Left lung (tissue), 10 donors: Measurements from ENCODE around the gene SNAPC2. TPM values are rescaled to one million over a fixed set of nuclear protein-coding genes. Genes with fewer than 3 reads are reported as not detected.
"Not testable (repeated sequence)": the region's sequence is repeated elsewhere in the genome, so short reads cannot be mapped to it uniquely, and the experiment has no call there.

Experiments
- ATAC-seq: fragments of 200-7000 bp; cut with Tn5 transposase; one replicate; pipeline ENCODE4 v1.9.1; 2020; ENCODE audit warnings: moderate library complexity
- DNase-seq, 4 donors: peaks; one replicate each; pipeline ENCODE4 v3.0.0-alpha.2; 2013 to 2020
- H3K27ac ChIP-seq, 2 donors: fragments of 200-600 bp; sonication (generic) in 1 of 2; one replicate each; pipeline versions ENCODE4 v1.5.0 to v1.8.0; 2020 to 2021
- H3K27me3 ChIP-seq, 2 donors: fragments of 200-600 bp; sonication (generic) in 1 of 2; one replicate each; pipeline versions ENCODE4 v1.5.0 to v1.8.0; 2020 to 2021
- H3K36me3 ChIP-seq, 2 donors: fragments of 200-600 bp; sonication (generic) in 1 of 2; one replicate each; pipeline versions ENCODE4 v1.5.0 to v1.8.0; 2020 to 2021
- H3K4me1 ChIP-seq, 2 donors: fragments of 200-600 bp; one replicate each; pipeline ENCODE4 v1.8.0; 2021
- H3K4me3 ChIP-seq, 2 donors: fragments of 200-600 bp; sonication (generic) in 1 of 2; one replicate each; pipeline versions ENCODE4 v1.5.0 to v1.8.0; 2020 to 2021; ENCODE audit warnings: mild to moderate bottlenecking in 1 of 2
- H3K9me3 ChIP-seq, 2 donors: fragments of 200-600 bp; sonication (generic) in 1 of 2; one replicate each; pipeline versions ENCODE4 v1.5.0 to v1.8.0; 2020 to 2021
- intact Hi-C, 2 donors: fragments of 100-400 bp; cut with DNase I; formaldehyde crosslinking; loops; one replicate each; pipeline versions ENCODE4 v1.11.2 to v1.14.2; 2022
- polyA plus RNA-seq, 6 donors: library from polyadenylated mRNA; unstranded; fragments of 120-200 nt; gene quantifications; one replicate each; pipeline ENCODE4 v1.2.1, GENCODE V29; 2013; ENCODE audit not compliant: insufficient read length in 6 of 6
- total RNA-seq, 2 donors: library from RNA; stranded (reverse); fragmentation: NEBNext Ultra II Directional; extraction: Animal tissue kit (Norgen Biotek cat#: 25700); gene quantifications; one replicate each; pipeline ENCODE4 v1.2.1, GENCODE V29; 2021
- TF ChIP-seq, protein P1 (sequence below), 2 donors: fragments of 200-600 bp; sonication (generic) in 1 of 2; IDR thresholded peaks; one replicate each; pipeline versions ENCODE4 v1.5.0 to v1.8.0; 2021; ENCODE audit warnings: antibody characterized with exemption in 2 of 2
- donor health status: DM: no; HTN: yes; CAD: no.
- donor health status: DM: no; HTN: no; CAD: no.

Gene SNAPC2
- total and polyA plus RNA-seq, 8 donors, result 11.1 to 20.5 (median 15.5) TPM

DNA sequence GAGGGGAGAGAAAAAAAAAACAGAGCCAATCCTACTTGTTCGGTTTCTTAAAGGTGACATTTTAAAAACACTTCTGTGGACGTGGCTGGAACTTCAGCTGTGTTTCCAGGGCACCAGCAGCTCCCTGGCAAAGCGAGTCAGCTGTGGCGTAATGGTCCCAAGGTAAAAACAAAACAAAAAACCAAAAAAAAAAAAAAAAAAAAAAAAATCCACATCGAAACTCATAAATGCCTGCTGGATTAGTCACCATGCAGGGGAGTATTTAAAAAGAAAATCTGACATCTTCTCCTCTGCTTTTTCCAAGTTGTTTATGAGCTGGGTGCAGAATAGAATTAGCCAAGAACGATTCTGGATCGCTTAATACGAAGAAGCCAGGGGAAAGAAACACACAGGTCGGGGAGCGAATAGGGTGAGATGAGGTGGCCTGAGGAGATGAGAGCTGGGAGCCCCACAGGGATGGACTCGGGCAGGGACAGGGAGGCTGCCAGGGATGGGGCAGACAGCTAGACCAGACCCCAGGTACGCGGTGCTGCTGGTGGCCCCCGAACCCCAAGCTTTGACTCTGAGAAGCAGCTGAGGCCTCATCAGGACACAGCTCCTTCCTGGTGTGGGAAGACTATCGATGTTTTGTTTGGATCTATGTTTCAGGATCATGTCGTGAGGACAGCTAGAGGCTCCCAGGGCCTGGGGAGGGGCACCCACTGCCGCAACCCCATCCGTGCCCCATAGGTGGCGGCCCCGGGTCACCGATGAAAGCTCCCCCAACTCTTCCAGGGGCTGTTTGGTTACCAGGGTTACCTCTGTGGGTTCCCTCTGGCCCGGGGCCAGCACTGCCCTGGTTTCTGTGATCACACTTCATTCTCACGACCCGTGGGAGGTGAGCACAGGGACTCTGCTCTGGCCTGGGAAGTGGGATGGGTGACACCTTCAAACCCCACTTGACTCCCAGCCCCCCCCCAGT, 8.9 kb downstream of the SNAPC2 start:
- peaks cover 5 to 23% of the 10 kb centered on the region in 2 donors for H3K4me1 ChIP-seq
- peaks cover 0 to 15% of the 10 kb centered on the region in 2 donors for H3K27me3 ChIP-seq
- ATAC-seq (no peak), DNase-seq (peak in 2 of 4 donors; percentile 42 to 77)
- intact Hi-C loops, result no loop called here
- peak overlapping the region; percentile 3 to 79 for H3K27ac ChIP-seq
- H3K9me3 ChIP-seq, result no peaks in the 10 kb centered on the region
- TF ChIP-seq, protein P1, sequence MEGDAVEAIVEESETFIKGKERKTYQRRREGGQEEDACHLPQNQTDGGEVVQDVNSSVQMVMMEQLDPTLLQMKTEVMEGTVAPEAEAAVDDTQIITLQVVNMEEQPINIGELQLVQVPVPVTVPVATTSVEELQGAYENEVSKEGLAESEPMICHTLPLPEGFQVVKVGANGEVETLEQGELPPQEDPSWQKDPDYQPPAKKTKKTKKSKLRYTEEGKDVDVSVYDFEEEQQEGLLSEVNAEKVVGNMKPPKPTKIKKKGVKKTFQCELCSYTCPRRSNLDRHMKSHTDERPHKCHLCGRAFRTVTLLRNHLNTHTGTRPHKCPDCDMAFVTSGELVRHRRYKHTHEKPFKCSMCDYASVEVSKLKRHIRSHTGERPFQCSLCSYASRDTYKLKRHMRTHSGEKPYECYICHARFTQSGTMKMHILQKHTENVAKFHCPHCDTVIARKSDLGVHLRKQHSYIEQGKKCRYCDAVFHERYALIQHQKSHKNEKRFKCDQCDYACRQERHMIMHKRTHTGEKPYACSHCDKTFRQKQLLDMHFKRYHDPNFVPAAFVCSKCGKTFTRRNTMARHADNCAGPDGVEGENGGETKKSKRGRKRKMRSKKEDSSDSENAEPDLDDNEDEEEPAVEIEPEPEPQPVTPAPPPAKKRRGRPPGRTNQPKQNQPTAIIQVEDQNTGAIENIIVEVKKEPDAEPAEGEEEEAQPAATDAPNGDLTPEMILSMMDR (IDR thresholded peaks at IDR 0.05), result peak in 1 of 2 donors; percentile 12
- H3K4me3 ChIP-seq, result no peak overlapping the region
- peaks cover 0 to 54% of the 10 kb centered on the region in 2 donors for H3K36me3 ChIP-seq

DNA sequence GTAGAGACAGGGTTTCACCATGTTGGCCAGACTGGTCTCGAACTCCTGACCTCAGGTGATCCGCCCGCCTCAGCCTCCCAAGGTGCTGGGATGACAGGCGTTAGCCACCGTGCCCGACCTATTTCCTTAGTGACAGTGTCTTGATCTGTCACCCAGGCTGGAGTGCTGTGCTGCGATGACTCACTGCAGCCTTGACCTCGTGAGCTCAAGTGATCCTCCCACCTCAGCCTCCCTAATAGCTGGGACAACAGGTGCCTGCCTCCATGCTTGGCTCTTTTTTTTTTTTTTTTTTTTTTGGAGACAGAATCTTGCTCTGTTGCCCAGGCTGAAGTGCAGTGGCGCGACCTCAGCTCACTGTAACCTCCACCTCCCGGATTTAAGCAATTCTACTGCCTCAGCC, 9.9 kb downstream of the SNAPC2 start:
- H3K27ac ChIP-seq, H3K9me3 ChIP-seq, H3K4me3 ChIP-seq, intact Hi-C loops, ATAC-seq, H3K27me3 ChIP-seq: not testable (repeated sequence)
- DNase-seq, result peak in 1 of 4 donors; percentile 27
- H3K4me1 ChIP-seq, result peaks cover 3 to 17% of the 10 kb centered on the region in 2 donors
- peaks cover 0 to 64% of the 10 kb centered on the region in 2 donors for H3K36me3 ChIP-seq

DNA sequence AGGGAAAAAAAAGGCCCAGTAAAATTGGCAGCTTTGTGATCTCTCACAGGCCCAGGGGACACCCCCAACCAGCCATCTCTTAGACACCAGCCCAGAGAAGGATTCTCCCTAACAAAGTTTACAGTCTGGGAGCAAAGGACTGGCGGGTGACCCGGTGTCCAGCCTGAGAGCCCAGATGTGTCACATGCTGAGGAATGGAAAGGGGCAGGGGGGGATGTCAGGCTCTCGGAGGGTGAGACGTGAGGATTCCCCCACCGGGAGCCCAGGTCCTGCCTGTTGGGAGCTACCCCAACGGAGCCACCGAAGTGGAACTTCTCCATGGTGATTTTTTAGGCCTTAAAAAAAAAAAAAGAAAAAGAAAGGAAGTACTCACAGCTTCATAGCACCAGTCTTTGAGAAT, 10.6 kb downstream of the SNAPC2 start:
- Histone ChIP-seq H3K9me3 (no peaks in the 10 kb centered on the region), H3K4me1 (peaks cover 0 to 9% of the 10 kb centered on the region in 2 donors), H3K4me3 (no peak overlapping the region), H3K27ac (no peak overlapping the region), H3K27me3 (peaks cover 0 to under 1% of the 10 kb centered on the region in 2 donors), H3K36me3 (peaks cover 0 to 71% of the 10 kb centered on the region in 2 donors)
- TF ChIP-seq, protein P1 (IDR thresholded peaks at IDR 0.05), result no peak
- peak in 2 of 4 donors; percentile 30 to 33 for DNase-seq
- intact Hi-C loops, result no loop called here
- no peak for ATAC-seq

DNA sequence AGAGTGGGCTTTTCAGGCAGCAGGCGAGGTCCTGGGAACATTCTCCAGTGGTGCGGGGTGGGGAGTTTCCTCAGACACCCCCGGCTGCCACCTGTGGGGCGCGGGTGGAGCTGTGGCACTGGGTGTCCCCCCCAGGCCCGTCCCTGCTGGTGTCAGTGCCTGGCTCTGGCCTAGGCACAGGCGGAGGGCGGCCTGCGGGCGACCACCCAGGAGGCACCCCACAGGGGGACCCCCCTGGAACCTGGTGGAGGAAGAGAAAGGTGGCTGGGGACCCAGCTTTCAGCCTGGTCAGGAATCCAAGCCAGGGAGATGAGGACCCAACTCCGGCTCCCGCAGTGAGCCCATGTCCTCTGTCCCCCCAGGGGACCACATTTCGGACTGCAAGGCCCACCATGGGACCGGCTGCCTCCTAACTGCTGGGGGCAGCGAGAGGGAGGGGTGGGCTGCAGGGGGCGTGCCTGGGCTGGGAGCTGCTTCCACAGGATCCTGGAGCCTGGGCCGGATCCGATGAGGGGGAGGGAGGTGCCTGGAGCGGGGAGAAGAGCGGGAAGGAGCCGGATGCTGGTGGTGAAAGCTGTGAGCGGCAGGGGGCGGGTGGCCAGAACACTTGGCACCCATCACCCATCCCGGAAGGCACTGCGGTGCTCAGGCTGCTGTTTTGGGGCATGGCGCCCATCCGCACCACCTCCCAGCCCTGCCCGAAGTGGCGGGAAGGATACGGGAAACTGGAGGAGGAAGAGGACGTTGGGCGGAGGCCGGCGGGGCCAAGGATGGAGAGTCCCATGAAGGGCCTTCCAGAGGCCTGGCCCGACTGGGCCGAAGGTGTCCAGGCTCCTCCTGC, 11.3 kb downstream of the SNAPC2 start:
- intact Hi-C loops, result no loop called here
- ATAC-seq (no peak), DNase-seq (peak in 2 of 4 donors; percentile 31 to 77)
- no peaks in the 10 kb centered on the region for H3K27me3 ChIP-seq
- H3K4me1 ChIP-seq, result peaks cover 0 to 5% of the 10 kb centered on the region in 2 donors
- H3K4me3 ChIP-seq, result no peak overlapping the region
- H3K36me3 ChIP-seq, result peaks cover 0 to 78% of the 10 kb centered on the region in 2 donors
- H3K9me3 ChIP-seq, result no peaks in the 10 kb centered on the region
- TF ChIP-seq, protein P1 (IDR thresholded peaks at IDR 0.05), result no peak
- H3K27ac ChIP-seq, result no peak overlapping the region

DNA sequence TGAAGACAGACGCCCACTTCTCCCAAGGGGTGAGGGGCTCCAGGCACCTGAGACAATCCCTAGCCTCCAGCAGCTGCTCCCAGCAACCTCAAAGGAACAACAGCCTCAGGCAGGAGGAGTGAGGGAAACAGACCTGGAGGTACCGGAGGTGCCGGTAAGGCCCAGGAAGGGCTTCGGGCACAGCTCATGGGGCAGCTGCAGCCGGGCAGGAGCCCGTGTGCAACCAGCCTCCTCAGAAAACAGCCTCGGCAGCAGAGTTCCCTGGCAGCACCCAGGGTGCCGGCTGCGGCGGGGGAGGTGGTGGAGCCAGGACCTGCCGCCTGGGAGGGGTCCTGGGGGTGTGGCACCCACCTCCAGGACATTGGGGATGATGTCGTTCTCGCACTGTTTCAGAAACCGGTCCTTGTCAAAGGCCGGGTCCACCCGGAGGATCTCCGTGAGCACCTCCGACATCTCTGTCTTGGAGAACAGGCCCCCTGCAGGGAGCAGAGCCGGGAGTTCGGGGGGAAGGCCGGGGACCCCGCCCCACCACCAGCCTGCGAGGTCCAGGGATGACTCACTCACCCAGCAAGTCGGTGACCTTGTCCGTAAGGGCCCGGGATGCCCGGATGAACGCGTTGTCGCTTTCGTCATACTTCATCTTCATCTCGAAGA, 12.3 kb downstream of the SNAPC2 start:
- DNase-seq (peak in 2 of 4 donors; percentile 26 to 60), ATAC-seq (no peak)
- Histone ChIP-seq H3K27ac (no peak overlapping the region), H3K27me3 (no peaks in the 10 kb centered on the region), H3K9me3 (no peaks in the 10 kb centered on the region), H3K4me1 (no peaks in the 10 kb centered on the region), H3K4me3 (no peak overlapping the region), H3K36me3 (peaks cover 0 to 83% of the 10 kb centered on the region in 2 donors)
- TF ChIP-seq, protein P1 (IDR thresholded peaks at IDR 0.05), result no peak
- intact Hi-C loops, result no loop called here
